GM12872 (cell line): Measurements from ENCODE around the gene SLC6A13.

ENCODE experiments used
- CTCF ChIP-seq: IDR thresholded peaks from 3 replicates; pipeline ENCODE4 v1.5.1; 2011; ENCODE audit warnings: low read depth, mild to moderate bottlenecking, low read length, moderate library complexity; ENCODE audit not compliant: insufficient read depth

The SLC6A13 gene

GRCh38 chr12:262817-263216 lies at the start of gene SLC6A13:
SLC6A13 (minus strand) TSS chr12:262836; CDS start chr12:260052, 2,784 bp downstream.
- TF ChIP-seq CTCF = no peak

GRCh38 chr12:308511-308910 lies 45.9 kb upstream of the SLC6A13 start:
- TF ChIP-seq CTCF = no peak

GRCh38 chr12:307406-307805 lies 44.8 kb upstream of the SLC6A13 start:
- no peak for TF ChIP-seq CTCF

- no peak for TF ChIP-seq CTCF
Measured at GRCh38 chr12:304805-305204, 42.2 kb upstream of the SLC6A13 start.

- TF ChIP-seq CTCF = no peak
Measured at GRCh38 chr12:295132-295531, 32.5 kb upstream of the SLC6A13 start.

- TF ChIP-seq CTCF = no peak
Measured at GRCh38 chr12:293199-293598, 30.6 kb upstream of the SLC6A13 start.

- TF ChIP-seq CTCF = no peak
Measured at GRCh38 chr12:292186-292585, 29.6 kb upstream of the SLC6A13 start.

- no peak for TF ChIP-seq CTCF
Measured at GRCh38 chr12:291153-291723, 28.6 kb upstream of the SLC6A13 start.
